Measurements from ENCODE around the gene KIFAP3. TPM values are rescaled to one million over a fixed set of nuclear protein-coding genes. Genes with fewer than 3 reads are reported as not detected.

Gene KIFAP3
- total RNA-seq, 2 donors from 2014 or later: 17.1 to 37.3 TPM

GRCh38 chr1:170001266-170001665 is 73.2 kb downstream of the KIFAP3 start:
- DNase-seq (ENCODE audit: low spot score): no peak
- H3K27me3 ChIP-seq (replicated peaks; ENCODE audit: insufficient read depth): no peaks in the 10 kb centered on the region
- no peaks in the 10 kb centered on the region for H3K4me1 ChIP-seq (replicated peaks)
- no peak overlapping the region for H3K4me3 ChIP-seq
- intact Hi-C loops (cut with DNase I): no loop called here
- H3K27ac ChIP-seq: no peak overlapping the region
- no peaks in the 10 kb centered on the region for H3K36me3 ChIP-seq
- WGBS: 57% methylated on average over 2 of the region's 2 CpGs
- no peaks in the 10 kb centered on the region for H3K9me3 ChIP-seq
- TF ChIP-seq POLR2A (IDR thresholded peaks at IDR 0.05): no peak
- TF ChIP-seq POLR2AphosphoS5 (IDR thresholded peaks at IDR 0.05): no peak
- TF ChIP-seq CTCF (IDR thresholded peaks at IDR 0.05): no peak

DNA sequence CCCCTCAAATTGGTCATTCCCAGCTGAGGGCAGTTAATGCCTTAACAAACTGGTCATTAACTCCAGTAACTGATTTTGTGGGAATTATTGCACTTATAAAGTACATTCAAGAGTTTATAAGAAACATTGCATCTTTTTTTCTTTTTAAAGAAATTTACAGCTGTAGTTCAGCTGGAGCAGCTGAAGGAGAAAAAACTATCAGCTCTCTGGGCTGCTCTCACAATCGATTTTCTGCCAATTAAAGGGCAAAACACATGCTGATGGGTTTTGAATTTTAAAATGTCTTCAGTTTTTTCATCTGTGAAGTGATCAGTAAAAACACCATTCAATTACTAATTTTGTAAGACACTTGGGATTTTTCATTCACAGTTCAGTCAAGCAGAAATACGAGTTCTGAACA is 74.7 kb downstream of the KIFAP3 start:
- intact Hi-C loops (cut with DNase I): no loop called here
- no peak overlapping the region for H3K4me3 ChIP-seq
- no peaks in the 10 kb centered on the region for H3K4me1 ChIP-seq (replicated peaks)
- H3K36me3 ChIP-seq: no peaks in the 10 kb centered on the region
- no peak for DNase-seq (ENCODE audit: low spot score)
- no peak overlapping the region for H3K27ac ChIP-seq
- TF ChIP-seq POLR2A (IDR thresholded peaks at IDR 0.05) (no peak), POLR2AphosphoS5 (IDR thresholded peaks at IDR 0.05) (no peak), CTCF (IDR thresholded peaks at IDR 0.05) (no peak)
- no peaks in the 10 kb centered on the region for H3K9me3 ChIP-seq
- no peaks in the 10 kb centered on the region for H3K27me3 ChIP-seq (replicated peaks; ENCODE audit: insufficient read depth)
- 62% methylated on average over 2 of the region's 2 CpGs for WGBS

- no peak for DNase-seq (ENCODE audit: low spot score)
- H3K27ac ChIP-seq: no peak overlapping the region
- no peaks in the 10 kb centered on the region for H3K36me3 ChIP-seq
- 26% methylated on average over 4 of the region's 4 CpGs for WGBS
- TF ChIP-seq POLR2AphosphoS5 (IDR thresholded peaks at IDR 0.05) (no peak), POLR2A (IDR thresholded peaks at IDR 0.05) (no peak), CTCF (IDR thresholded peaks at IDR 0.05) (no peak)
- H3K4me1 ChIP-seq (replicated peaks): no peaks in the 10 kb centered on the region
- no peaks in the 10 kb centered on the region for H3K27me3 ChIP-seq (replicated peaks; ENCODE audit: insufficient read depth)
- intact Hi-C loops (cut with DNase I): no loop called here
- no peak overlapping the region for H3K4me3 ChIP-seq
- H3K9me3 ChIP-seq: no peaks in the 10 kb centered on the region
Measured at GRCh38 chr1:169999331-169999741, 75.2 kb downstream of the KIFAP3 start.

DNA sequence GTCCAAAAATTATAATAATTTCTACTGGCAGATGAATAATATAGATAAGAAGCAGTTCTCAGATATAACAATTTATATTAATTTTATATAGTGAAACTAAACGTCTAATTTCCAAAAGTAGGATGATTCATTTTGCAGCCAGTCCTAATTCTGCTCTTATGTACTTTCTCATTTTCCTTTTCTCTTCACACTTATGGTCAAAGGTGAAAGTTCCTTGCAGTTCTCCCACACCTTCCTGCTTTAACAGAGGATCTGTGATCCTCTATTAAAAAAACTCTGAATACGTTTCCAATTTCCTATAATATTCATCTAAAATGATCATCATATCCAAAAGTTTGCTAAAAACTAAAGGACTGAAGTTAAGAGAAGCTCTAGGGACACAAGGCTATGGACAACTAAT is 78.5 kb downstream of the KIFAP3 start:
- Histone ChIP-seq H3K27ac (no peak overlapping the region), H3K9me3 (no peaks in the 10 kb centered on the region), H3K4me1 (replicated peaks) (no peaks in the 10 kb centered on the region), H3K27me3 (replicated peaks; ENCODE audit: insufficient read depth) (no peaks in the 10 kb centered on the region), H3K36me3 (no peaks in the 10 kb centered on the region), H3K4me3 (no peak overlapping the region)
- 64% methylated on average over 2 of the region's 2 CpGs for WGBS
- intact Hi-C loops (cut with DNase I): no loop called here
- TF ChIP-seq POLR2AphosphoS5 (IDR thresholded peaks at IDR 0.05) (no peak), CTCF (IDR thresholded peaks at IDR 0.05) (no peak), POLR2A (IDR thresholded peaks at IDR 0.05) (no peak)
- no peak for DNase-seq (ENCODE audit: low spot score)

DNA sequence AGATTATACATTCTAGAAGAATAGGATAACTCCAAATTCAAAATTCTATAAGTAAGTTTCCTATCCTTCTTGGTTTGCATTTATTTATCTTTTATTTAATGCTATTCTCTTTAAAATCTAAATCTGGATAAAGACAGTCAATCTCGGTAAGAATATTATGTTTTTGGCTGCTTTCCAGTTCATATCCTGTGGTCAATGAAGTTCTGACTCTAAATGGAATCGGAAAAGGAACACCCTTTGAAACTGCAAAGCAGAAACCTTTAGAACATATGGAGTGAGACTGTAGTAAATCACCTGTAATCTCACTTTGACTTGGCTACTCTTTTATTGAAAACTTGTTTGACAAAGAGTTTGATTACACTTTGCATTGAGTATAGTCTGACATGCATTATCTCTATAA is 85.2 kb downstream of the KIFAP3 start:
- intact Hi-C loops (cut with DNase I): no loop called here
- Histone ChIP-seq H3K27me3 (replicated peaks; ENCODE audit: insufficient read depth) (no peaks in the 10 kb centered on the region), H3K27ac (no peak overlapping the region), H3K9me3 (no peaks in the 10 kb centered on the region), H3K36me3 (no peaks in the 10 kb centered on the region), H3K4me3 (no peak overlapping the region), H3K4me1 (replicated peaks) (no peaks in the 10 kb centered on the region)
- 64% methylated on average over 2 of the region's 2 CpGs for WGBS
- no peak for TF ChIP-seq POLR2AphosphoS5 (IDR thresholded peaks at IDR 0.05)
- no peak for TF ChIP-seq POLR2A (IDR thresholded peaks at IDR 0.05)
- no peak for TF ChIP-seq CTCF (IDR thresholded peaks at IDR 0.05)
- DNase-seq (ENCODE audit: low spot score): no peak

Measured in prostate gland (tissue), 2 donors.